Mesenchymal stem cell (in vitro differentiated cells and primary cell): ENCODE data around the gene RUNX1.

ENCODE experiments used
- DNase-seq: peaks from one replicate; pipeline ENCODE4 v3.0.0-alpha.2; 2013
- H2AFZ ChIP-seq: one replicate; pipeline ENCODE4 v1.6.1; 2013; ENCODE audit warnings: low read depth, mild to moderate bottlenecking, control low read depth, inconsistent platforms, low read length, moderate library complexity
- H2AK5ac ChIP-seq: 2 replicates; pipeline ENCODE4 v1.6.1; 2013; ENCODE audit warnings: low read length, moderate library complexity, mild to moderate bottlenecking, inconsistent platforms; ENCODE audit not compliant: severe bottlenecking
- H2BK120ac ChIP-seq: one replicate; pipeline ENCODE4 v1.6.1; 2013; ENCODE audit warnings: low read depth, mild to moderate bottlenecking, inconsistent platforms, low read length, moderate library complexity
- H2BK12ac ChIP-seq, 2 experiments: one replicate each; pipeline ENCODE4 v1.6.1; 2013; ENCODE audit warnings: inconsistent platforms in 2 of 2, low read length in 2 of 2, mild to moderate bottlenecking in 2 of 2, moderate library complexity in 2 of 2, control low read depth in 1 of 2
- H2BK15ac ChIP-seq: one replicate; pipeline ENCODE4 v1.6.1; 2013; ENCODE audit warnings: mild to moderate bottlenecking, low read depth, inconsistent platforms; ENCODE audit not compliant: poor library complexity, severe bottlenecking
- H2BK5ac ChIP-seq: 2 replicates; pipeline ENCODE4 v1.6.1; 2013; ENCODE audit warnings: low read depth, mild to moderate bottlenecking, low read length, control low read depth, inconsistent platforms; ENCODE audit not compliant: poor library complexity, severe bottlenecking
- H3K14ac ChIP-seq, 2 experiments: one replicate each; pipeline ENCODE4 v1.6.1; 2013; ENCODE audit warnings: inconsistent platforms in 2 of 2, low read length in 2 of 2, control low read depth in 1 of 2, mild to moderate bottlenecking in 1 of 2, moderate library complexity in 1 of 2
- H3K18ac ChIP-seq, 2 experiments: one replicate each; pipeline ENCODE4 v1.6.1; 2013; ENCODE audit warnings: inconsistent platforms in 2 of 2, low read length in 2 of 2, control low read depth in 1 of 2, low read depth in 1 of 2, mild to moderate bottlenecking in 1 of 2
- H3K23ac ChIP-seq, 2 experiments: one replicate each; pipeline ENCODE4 v1.6.1; 2013; ENCODE audit warnings: inconsistent platforms in 2 of 2, low read length in 2 of 2, mild to moderate bottlenecking in 2 of 2, moderate library complexity in 2 of 2, control low read depth in 1 of 2
- H3K27ac ChIP-seq: 2 replicates; pipeline ENCODE4 v1.5.1; 2013; ENCODE audit warnings: mild to moderate bottlenecking, moderate library complexity, low read length, control low read depth, inconsistent platforms; ENCODE audit not compliant: poor library complexity, severe bottlenecking
- H3K27me3 ChIP-seq, 2 experiments: 2 replicates each; pipeline versions ENCODE4 v1.6.1 to v1.7.0; 2013; ENCODE audit warnings: low read length in 2 of 2, mild to moderate bottlenecking in 2 of 2, moderate library complexity in 2 of 2, control low read depth in 1 of 2, inconsistent platforms in 1 of 2; ENCODE audit not compliant: control insufficient read depth in 1 of 2, insufficient read depth in 1 of 2
- H3K36me3 ChIP-seq, 2 experiments: 2 replicates each; pipeline versions ENCODE4 v1.6.1 to v1.7.0; 2013; ENCODE audit warnings: low read length in 2 of 2, control low read depth in 1 of 2, inconsistent platforms in 1 of 2, low read depth in 1 of 2, mild to moderate bottlenecking in 1 of 2; ENCODE audit not compliant: insufficient read depth in 2 of 2, control insufficient read depth in 1 of 2
- H3K4ac ChIP-seq, 2 experiments: one replicate each; pipeline ENCODE4 v1.6.1; 2013; ENCODE audit warnings: inconsistent platforms in 2 of 2, low read length in 2 of 2, mild to moderate bottlenecking in 2 of 2, moderate library complexity in 2 of 2, control low read depth in 1 of 2, low read depth in 1 of 2
- H3K4me1 ChIP-seq: 2 replicates; pipeline ENCODE4 v1.6.1; 2013; ENCODE audit warnings: low read depth, low read length, control low read depth; ENCODE audit not compliant: control insufficient read depth, insufficient read depth
- H3K4me2 ChIP-seq: 2 replicates; pipeline ENCODE4 v1.6.1; 2013; ENCODE audit warnings: low read length, mild to moderate bottlenecking, inconsistent platforms; ENCODE audit not compliant: poor library complexity, severe bottlenecking
- H3K4me3 ChIP-seq, 2 experiments: 2 replicates each; pipeline versions ENCODE4 v1.5.1 to v1.7.0; 2013; ENCODE audit warnings: low read length in 2 of 2, mild to moderate bottlenecking in 2 of 2, control low read depth in 1 of 2, low read depth in 1 of 2; ENCODE audit not compliant: insufficient read depth in 1 of 2
- H3K79me1 ChIP-seq: replicated peaks from 2 replicates; pipeline ENCODE4 v1.6.1; 2013; ENCODE audit warnings: mild to moderate bottlenecking, control low read depth, low read length, inconsistent platforms; ENCODE audit not compliant: poor library complexity, severe bottlenecking
- H3K9ac ChIP-seq: 2 replicates; pipeline ENCODE4 v1.7.0; 2013; ENCODE audit warnings: mild to moderate bottlenecking, low read length, moderate library complexity
- H3K9me3 ChIP-seq: 2 replicates; pipeline ENCODE4 v1.7.0; 2013; ENCODE audit warnings: mild to moderate bottlenecking, low read length; ENCODE audit not compliant: control insufficient read depth
- H4K8ac ChIP-seq: one replicate; pipeline ENCODE4 v1.6.1; 2013; ENCODE audit warnings: inconsistent platforms, mild to moderate bottlenecking, low read length, moderate library complexity
- H4K91ac ChIP-seq: one replicate; pipeline ENCODE4 v1.6.1; 2013; ENCODE audit warnings: mild to moderate bottlenecking, low read length, inconsistent platforms
- WGBS: methylation state at CpG from one replicate; pipeline ENCODE4 v1.1.7; 2013; ENCODE audit warnings: mixed read lengths; 5-methylcytosine and 5-hydroxymethylcytosine counted together

Gene RUNX1

DNA sequence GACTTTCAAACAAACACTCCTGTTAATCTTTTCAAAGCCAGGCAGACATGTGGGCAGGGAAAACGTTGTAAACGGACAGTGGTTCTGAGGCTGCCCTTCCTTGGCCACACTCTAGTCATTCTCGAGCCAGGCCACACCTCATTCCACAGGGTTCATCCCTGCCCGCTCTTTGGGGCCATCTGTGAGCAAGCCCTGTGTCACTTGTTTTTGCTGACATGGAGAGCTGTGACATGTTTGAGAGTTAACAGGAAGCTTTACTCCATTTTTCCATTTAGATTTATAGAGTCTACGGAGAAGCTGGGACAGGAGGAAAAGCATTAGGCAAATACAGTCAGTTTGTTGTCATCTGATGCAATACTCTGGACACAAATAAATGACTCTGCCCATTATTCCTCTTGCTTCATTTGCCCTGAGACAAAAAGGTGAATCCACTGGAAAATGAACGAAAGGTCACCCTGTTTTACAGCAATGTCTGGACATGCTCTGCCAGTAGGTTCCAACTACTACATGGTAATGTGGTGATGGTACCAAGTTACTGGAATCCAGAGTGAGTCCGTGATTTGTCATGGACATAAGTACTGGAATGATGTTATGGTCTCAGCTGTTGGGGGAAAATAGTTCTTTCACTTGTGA, 253.4 kb downstream of the RUNX1 start:
- Histone ChIP-seq H2BK120ac (no peak overlapping the region), H3K23ac (no peak overlapping the region), H3K27ac (no peak overlapping the region), H3K4me3 (peak overlapping the region in 1 of 2 experiments; percentile 56), H2BK15ac (no peak overlapping the region), H3K18ac (peak overlapping the region; percentile 22 to 80), H3K4me2 (no peak overlapping the region), H4K8ac (peak overlapping the region; percentile 45), H3K27me3 (no peaks in the 10 kb centered on the region), H3K9me3 (no peaks in the 10 kb centered on the region), H2BK5ac (no peak overlapping the region), H4K91ac (peak overlapping the region; percentile 50), H2BK12ac (no peak overlapping the region), H2AK5ac (no peak overlapping the region), H3K9ac (peak overlapping the region; percentile 80), H2AFZ (no peak overlapping the region), H3K36me3 (peaks cover 22 to 94% of the 10 kb centered on the region in 2 experiments), H3K4ac (peak overlapping the region in 1 of 2 experiments; percentile 8), H3K14ac (no peak overlapping the region), H3K79me1 (peaks cover 21% of the 10 kb centered on the region), H3K4me1 (peaks cover 2% of the 10 kb centered on the region)
- WGBS, result 40% methylated on average over 6 of the region's 7 CpGs
- peak; percentile 93 for DNase-seq

DNA sequence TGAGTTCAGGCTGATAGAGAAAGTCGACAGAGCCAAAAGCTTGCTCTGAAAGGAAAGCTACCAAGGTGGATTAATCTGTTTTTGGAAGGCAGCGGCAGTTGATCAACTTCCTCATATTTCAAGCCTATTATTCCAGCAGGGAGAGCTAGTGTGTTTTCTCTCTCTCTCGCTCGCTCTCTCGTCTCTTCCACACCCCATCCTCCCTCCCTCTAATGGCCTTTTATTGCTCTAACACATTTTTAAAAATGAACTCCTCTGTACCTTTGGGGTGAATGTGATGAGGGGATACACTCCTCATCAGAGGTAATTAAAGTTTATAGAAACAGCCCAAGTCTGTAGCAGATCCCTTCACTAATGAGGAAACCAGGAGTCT, 253.9 kb downstream of the RUNX1 start:
- Histone ChIP-seq H4K91ac (peak overlapping the region; percentile 50), H3K79me1 (peaks cover 21% of the 10 kb centered on the region), H3K4me3 (no peak overlapping the region), H2AK5ac (no peak overlapping the region), H3K23ac (no peak overlapping the region), H2BK5ac (no peak overlapping the region), H3K4ac (no peak overlapping the region), H2AFZ (no peak overlapping the region), H3K27ac (no peak overlapping the region), H3K4me1 (peaks cover 2% of the 10 kb centered on the region), H3K36me3 (peaks cover 24 to 94% of the 10 kb centered on the region in 2 experiments), H2BK120ac (no peak overlapping the region), H3K14ac (no peak overlapping the region), H3K9ac (peak overlapping the region; percentile 80), H2BK15ac (no peak overlapping the region), H3K4me2 (no peak overlapping the region), H2BK12ac (no peak overlapping the region), H3K18ac (peak overlapping the region in 1 of 2 experiments; percentile 80), H4K8ac (no peak overlapping the region), H3K27me3 (no peaks in the 10 kb centered on the region), H3K9me3 (no peaks in the 10 kb centered on the region)
- 95% methylated on average over 2 of the region's 5 CpGs for WGBS
- no peak for DNase-seq

DNA sequence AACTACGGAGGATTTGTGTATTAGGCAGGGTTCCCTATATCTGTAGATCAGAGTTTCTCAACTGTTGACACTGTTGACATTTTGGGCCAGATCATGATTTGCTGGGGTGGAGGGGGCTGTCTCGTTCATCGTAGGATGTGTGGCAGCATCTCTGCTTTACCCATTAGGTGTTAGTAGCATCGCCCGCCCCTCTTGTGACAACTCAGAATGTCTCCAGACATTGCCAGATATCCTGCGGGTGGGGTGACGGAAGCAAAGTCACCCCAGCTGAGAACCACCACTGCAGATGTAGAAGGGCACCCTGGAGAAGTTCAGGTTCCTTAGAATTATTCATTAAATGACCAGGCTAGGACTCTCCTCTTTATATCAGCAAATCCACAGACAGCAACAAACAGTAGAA, 254.4 kb downstream of the RUNX1 start:
- Histone ChIP-seq H3K36me3 (peaks cover 24 to 94% of the 10 kb centered on the region in 2 experiments), H2BK12ac (no peak overlapping the region), H2BK120ac (no peak overlapping the region), H3K14ac (no peak overlapping the region), H3K4ac (no peak overlapping the region), H3K4me1 (peaks cover 2% of the 10 kb centered on the region), H2BK15ac (peak overlapping the region; percentile 4), H2BK5ac (no peak overlapping the region), H4K91ac (no peak overlapping the region), H3K27me3 (no peaks in the 10 kb centered on the region), H3K9me3 (no peaks in the 10 kb centered on the region), H3K9ac (peak overlapping the region; percentile 80), H3K18ac (peak overlapping the region in 1 of 2 experiments; percentile 33), H2AK5ac (no peak overlapping the region), H3K23ac (no peak overlapping the region), H2AFZ (no peak overlapping the region), H3K4me2 (no peak overlapping the region), H3K79me1 (peaks cover 21% of the 10 kb centered on the region), H4K8ac (no peak overlapping the region), H3K4me3 (no peak overlapping the region), H3K27ac (no peak overlapping the region)
- no peak for DNase-seq
- WGBS, result 97% methylated on average over 7 of the region's 7 CpGs

DNA sequence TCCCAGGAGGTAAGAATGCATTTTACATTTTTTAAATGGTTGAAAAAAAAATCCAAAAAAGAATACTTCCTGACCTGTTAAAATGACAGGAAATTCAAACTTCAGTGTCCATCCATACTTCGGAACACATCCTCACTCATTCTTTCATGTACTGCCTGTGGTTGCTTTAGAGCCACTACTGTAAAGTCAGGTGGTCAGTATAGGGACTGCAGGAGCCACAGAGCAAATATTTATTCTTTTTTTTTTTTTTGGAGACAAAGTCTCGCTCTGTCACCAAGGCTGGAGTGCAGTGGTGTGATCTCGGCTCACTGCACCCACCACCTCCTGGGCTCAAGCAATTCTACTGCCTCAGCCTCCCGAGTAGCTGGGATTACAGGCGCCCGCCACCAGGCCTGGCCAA, 255.6 kb downstream of the RUNX1 start:
- no peaks in the 10 kb centered on the region for H3K4me1 ChIP-seq
- H2AK5ac ChIP-seq, result no peak overlapping the region
- no peak overlapping the region for H3K23ac ChIP-seq
- H3K79me1 ChIP-seq, result peaks cover 19% of the 10 kb centered on the region
- no peak overlapping the region for H4K8ac ChIP-seq
- H3K27me3 ChIP-seq, result no peaks in the 10 kb centered on the region
- no peak overlapping the region for H3K4me3 ChIP-seq
- no peak overlapping the region for H2AFZ ChIP-seq
- H3K18ac ChIP-seq, result no peak overlapping the region
- H3K9me3 ChIP-seq, result no peaks in the 10 kb centered on the region
- 97% methylated on average over 3 of the region's 6 CpGs for WGBS
- no peak overlapping the region for H3K14ac ChIP-seq
- H3K4ac ChIP-seq, result no peak overlapping the region
- no peak for DNase-seq
- no peak overlapping the region for H4K91ac ChIP-seq
- H3K9ac ChIP-seq, result no peak overlapping the region
- no peak overlapping the region for H2BK12ac ChIP-seq
- H3K27ac ChIP-seq, result no peak overlapping the region
- no peak overlapping the region for H2BK15ac ChIP-seq
- peaks cover 21 to 94% of the 10 kb centered on the region in 2 experiments for H3K36me3 ChIP-seq
- no peak overlapping the region for H3K4me2 ChIP-seq
- no peak overlapping the region for H2BK5ac ChIP-seq
- no peak overlapping the region for H2BK120ac ChIP-seq
